Measurements from ENCODE around the gene CARF.
"Not testable (repeated sequence)": the region's sequence is repeated elsewhere in the genome, so short reads cannot be mapped to it uniquely, and the experiment has no call there.

CARF gene

DNA sequence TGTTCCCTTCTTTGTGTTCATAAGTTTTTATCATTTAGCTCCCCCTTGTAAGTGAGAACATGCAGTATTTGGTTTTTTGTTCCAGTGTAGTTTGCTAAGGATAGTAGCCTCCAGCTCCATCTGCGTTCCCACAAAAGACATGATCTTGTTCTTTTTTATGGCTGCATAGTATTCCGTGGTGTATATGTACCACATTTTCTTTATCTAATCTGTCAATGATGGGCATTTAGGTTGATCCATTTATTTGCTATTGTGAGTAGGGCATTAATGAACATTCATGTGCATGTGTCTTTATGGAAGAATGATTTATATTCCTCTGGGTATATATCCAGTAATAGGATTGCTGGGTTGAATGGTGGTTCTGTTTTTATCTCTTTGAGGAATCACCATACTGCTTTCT lies 33.4 kb downstream of the CARF start:
- Mint-ChIP-seq H3K9me3 (peaks cover 44% of the 10 kb centered on the region), H3K36me3 (ENCODE audit: low read depth) (peaks cover 64% of the 10 kb centered on the region), H3K27me3 (ENCODE audit: low read depth, poor library complexity) (no peaks in the 10 kb centered on the region), H3K4me3 (no peak overlapping the region), H3K27ac (no peak overlapping the region), H3K4me1 (peaks cover 3% of the 10 kb centered on the region)
- no peak for DNase-seq
- TF ChIP-seq, protein P1, sequence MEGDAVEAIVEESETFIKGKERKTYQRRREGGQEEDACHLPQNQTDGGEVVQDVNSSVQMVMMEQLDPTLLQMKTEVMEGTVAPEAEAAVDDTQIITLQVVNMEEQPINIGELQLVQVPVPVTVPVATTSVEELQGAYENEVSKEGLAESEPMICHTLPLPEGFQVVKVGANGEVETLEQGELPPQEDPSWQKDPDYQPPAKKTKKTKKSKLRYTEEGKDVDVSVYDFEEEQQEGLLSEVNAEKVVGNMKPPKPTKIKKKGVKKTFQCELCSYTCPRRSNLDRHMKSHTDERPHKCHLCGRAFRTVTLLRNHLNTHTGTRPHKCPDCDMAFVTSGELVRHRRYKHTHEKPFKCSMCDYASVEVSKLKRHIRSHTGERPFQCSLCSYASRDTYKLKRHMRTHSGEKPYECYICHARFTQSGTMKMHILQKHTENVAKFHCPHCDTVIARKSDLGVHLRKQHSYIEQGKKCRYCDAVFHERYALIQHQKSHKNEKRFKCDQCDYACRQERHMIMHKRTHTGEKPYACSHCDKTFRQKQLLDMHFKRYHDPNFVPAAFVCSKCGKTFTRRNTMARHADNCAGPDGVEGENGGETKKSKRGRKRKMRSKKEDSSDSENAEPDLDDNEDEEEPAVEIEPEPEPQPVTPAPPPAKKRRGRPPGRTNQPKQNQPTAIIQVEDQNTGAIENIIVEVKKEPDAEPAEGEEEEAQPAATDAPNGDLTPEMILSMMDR (IDR thresholded peaks at IDR 0.05) = no peak

GRCh38 chr2:202949333-202949732 lies 37.3 kb downstream of the CARF start:
- H3K27ac Mint-ChIP-seq; DNase-seq; H3K27me3 Mint-ChIP-seq (ENCODE audit: low read depth, poor library complexity); H3K4me1 Mint-ChIP-seq; H3K4me3 Mint-ChIP-seq: not testable (repeated sequence)
- Mint-ChIP-seq H3K9me3 (peaks cover 44% of the 10 kb centered on the region), H3K36me3 (ENCODE audit: low read depth) (peaks cover 49% of the 10 kb centered on the region)

DNA sequence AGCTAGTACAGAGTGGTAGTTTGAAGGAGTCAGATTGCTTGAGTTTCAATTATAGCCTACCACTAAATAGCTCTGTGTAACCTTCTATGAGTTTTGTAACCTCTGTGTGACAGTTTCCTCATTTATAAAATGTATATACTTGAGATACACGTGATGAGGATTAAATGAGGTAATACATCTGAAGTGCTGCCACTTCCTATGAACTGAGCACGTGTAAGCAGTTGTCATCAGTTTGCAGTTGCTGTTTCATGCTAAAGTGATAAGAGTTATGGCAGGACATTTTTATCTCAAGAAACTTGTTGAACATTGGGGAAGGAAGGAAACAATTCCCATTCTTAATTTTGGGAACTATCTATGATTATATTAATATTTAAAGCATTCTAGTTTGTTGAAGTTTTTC lies 38.5 kb downstream of the CARF start:
- Mint-ChIP-seq H3K27ac (peak overlapping the region; percentile 48), H3K4me1 (no peaks in the 10 kb centered on the region), H3K4me3 (no peak overlapping the region), H3K36me3 (ENCODE audit: low read depth) (peaks cover 36% of the 10 kb centered on the region), H3K27me3 (ENCODE audit: low read depth, poor library complexity) (peaks cover 4% of the 10 kb centered on the region), H3K9me3 (peaks cover 32% of the 10 kb centered on the region)
- TF ChIP-seq, protein P1 (IDR thresholded peaks at IDR 0.05) = no peak
- DNase-seq = no peak

DNA sequence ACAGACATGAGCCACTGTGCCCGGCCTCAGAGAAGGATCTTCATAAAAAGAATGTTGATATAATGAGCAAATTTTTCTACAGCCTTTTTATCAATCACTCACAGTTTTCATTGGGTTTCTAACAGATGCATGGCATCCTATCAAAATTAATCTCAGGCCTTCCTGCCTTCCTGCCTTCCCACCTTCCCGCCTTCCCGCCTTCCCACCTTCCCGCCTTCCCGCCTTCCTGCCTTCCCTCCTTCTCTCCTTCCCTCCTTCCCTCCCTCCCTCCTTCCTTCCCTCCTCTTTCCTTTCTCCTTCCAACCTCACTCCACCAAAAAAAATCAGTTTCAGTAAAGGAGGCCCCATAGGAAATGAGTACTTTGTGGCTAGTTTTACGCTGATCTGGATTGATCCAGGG lies 48.4 kb downstream of the CARF start:
- H3K27me3 Mint-ChIP-seq (ENCODE audit: low read depth, poor library complexity) = no peaks in the 10 kb centered on the region
- TF ChIP-seq, protein P1 (IDR thresholded peaks at IDR 0.05) = no peak

DNA sequence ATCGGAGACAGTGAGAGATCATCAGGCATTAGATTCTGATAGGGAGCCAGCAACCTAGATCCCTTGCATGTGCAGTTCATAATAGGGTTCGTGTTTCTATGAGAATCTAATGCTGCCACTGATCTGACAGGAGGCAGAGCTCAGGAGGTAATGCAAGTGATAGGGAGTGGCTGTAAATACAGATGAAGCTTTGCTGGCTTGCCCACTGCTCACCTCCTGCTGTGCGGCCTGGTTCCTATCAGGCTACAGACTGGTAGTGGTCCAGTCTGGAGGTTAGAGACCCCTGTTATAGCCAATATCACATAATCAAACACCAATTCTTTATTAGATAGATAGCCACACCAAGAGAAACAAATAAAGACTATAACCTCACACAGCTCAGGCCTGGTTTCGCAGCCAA lies 51.6 kb downstream of the CARF start:
- Mint-ChIP-seq H3K4me1 (no peaks in the 10 kb centered on the region), H3K27me3 (ENCODE audit: low read depth, poor library complexity) (no peaks in the 10 kb centered on the region), H3K9me3 (no peaks in the 10 kb centered on the region), H3K36me3 (ENCODE audit: low read depth) (peaks cover 6% of the 10 kb centered on the region), H3K4me3 (no peak overlapping the region), H3K27ac (peak overlapping the region; percentile 31)
- no peak for DNase-seq
- TF ChIP-seq, protein P1 (IDR thresholded peaks at IDR 0.05) = no peak

More for the DNA sequence above, 48.4 kb downstream of the CARF start:
- Mint-ChIP-seq H3K4me1 (no peaks in the 10 kb centered on the region), H3K9me3 (no peaks in the 10 kb centered on the region), H3K36me3 (ENCODE audit: low read depth) (peaks cover 19% of the 10 kb centered on the region), H3K4me3 (no peak overlapping the region), H3K27ac (no peak overlapping the region)
- no peak for DNase-seq

GRCh38 chr2:202965810-202966460 lies 53.9 kb downstream of the CARF start:
- no peaks in the 10 kb centered on the region for H3K4me1 Mint-ChIP-seq

GRCh38 chr2:202969404-202969803 lies 57.3 kb downstream of the CARF start:
- H3K27ac Mint-ChIP-seq; H3K4me1 Mint-ChIP-seq; DNase-seq; H3K9me3 Mint-ChIP-seq; H3K27me3 Mint-ChIP-seq (ENCODE audit: low read depth, poor library complexity); H3K4me3 Mint-ChIP-seq: not testable (repeated sequence)
- peaks cover 18% of the 10 kb centered on the region for H3K36me3 Mint-ChIP-seq (ENCODE audit: low read depth)

More at GRCh38 chr2:202965810-202966460, 53.9 kb downstream of the CARF start:
- no peak for DNase-seq
- Mint-ChIP-seq H3K9me3 (no peaks in the 10 kb centered on the region), H3K4me3 (no peak overlapping the region), H3K27me3 (ENCODE audit: low read depth, poor library complexity) (no peaks in the 10 kb centered on the region), H3K36me3 (ENCODE audit: low read depth) (peaks cover 3% of the 10 kb centered on the region), H3K27ac (peak overlapping the region; percentile 68)
- TF ChIP-seq, protein P1 (IDR thresholded peaks at IDR 0.05) = no peak

All from nephron progenitor cell (in vitro differentiated cells).